ENCODE measurements around the gene RPRD1B.

Gene RPRD1B

GRCh38 chr20:38033330-38034107 lies at the start of gene RPRD1B, which contains the start of gene TTI1:
Gene RPRD1B (plus strand): TSS chr20:38033746. CDS start chr20:38033948, 202 bp downstream.
Gene TTI1 (minus strand): TSS chr20:38033456. CDS start chr20:38013816, 19,640 bp downstream.
- DNase-seq: peak; percentile 90 to 93

GRCh38 chr20:37984018-37984785 lies 49.3 kb upstream of the RPRD1B start:
- DNase-seq: no peak

- DNase-seq: peak in 1 of 2 experiments; percentile 43
Measured at GRCh38 chr20:37986044-37986858, 47.3 kb upstream of the RPRD1B start.

GRCh38 chr20:37986873-37987601 lies 46.5 kb upstream of the RPRD1B start:
- peak in 1 of 2 experiments; percentile 36 for DNase-seq

GRCh38 chr20:37987602-37988290 lies 45.8 kb upstream of the RPRD1B start:
- no peak for DNase-seq

GRCh38 chr20:37988306-37988954 lies 45.1 kb upstream of the RPRD1B start:
- DNase-seq: no peak

GRCh38 chr20:37989601-37990295 lies 43.8 kb upstream of the RPRD1B start:
- DNase-seq: no peak

- DNase-seq: no peak
Measured at GRCh38 chr20:37990571-37991151, 42.9 kb upstream of the RPRD1B start.

- DNase-seq: no peak
Measured at GRCh38 chr20:37991157-37991866, 42.2 kb upstream of the RPRD1B start.

- no peak for DNase-seq
Measured at GRCh38 chr20:37991908-37992307, 41.6 kb upstream of the RPRD1B start.

GRCh38 chr20:37992802-37993409 lies 40.6 kb upstream of the RPRD1B start:
- peak; percentile 44 to 52 for DNase-seq

GRCh38 chr20:37994512-37994911 lies 39.0 kb upstream of the RPRD1B start:
- DNase-seq: no peak

GRCh38 chr20:37995856-37996605 lies 37.5 kb upstream of the RPRD1B start:
- no peak for DNase-seq

- no peak for DNase-seq
Measured at GRCh38 chr20:37997516-37997915, 36.0 kb upstream of the RPRD1B start.

- no peak for DNase-seq
Measured at GRCh38 chr20:37999526-38000263, 33.9 kb upstream of the RPRD1B start.

- no peak for DNase-seq
Measured at GRCh38 chr20:38000293-38000692, 33.3 kb upstream of the RPRD1B start.

GRCh38 chr20:38001173-38001875 lies 32.2 kb upstream of the RPRD1B start:
- no peak for DNase-seq
